H1 (cell line): ENCODE results near the gene NEK2. TPM values are rescaled to one million over a fixed set of nuclear protein-coding genes. Genes with fewer than 3 reads are reported as not detected.

ENCODE experiments used
- CTCF ChIA-PET: fragments of 300-600 bp; sonication (Branson Sonifier 250); formaldehyde crosslinking; loops from one replicate; lab custom pipeline; 2021; ENCODE audit not compliant: partially characterized antibody; lab: Charles Lee
- POLR2A ChIA-PET: fragments of 300-600 bp; sonication (Branson Sonifier 250); formaldehyde crosslinking; loops from one replicate; lab custom pipeline; 2021; ENCODE audit warnings: inconsistent platforms; ENCODE audit not compliant: partially characterized antibody; lab: Charles Lee
- DNase-seq, 2 experiments: peaks; one replicate each; pipeline versions ENCODE4 v3.0.0 to v3.0.0-alpha.2; 2010 to 2022; ENCODE audit warnings: low spot score in 2 of 2, low read depth in 1 of 2, mixed read lengths in 1 of 2
- FAIRE-seq: peaks from 2 replicates; lab custom pipeline; 2011; peaks lifted over from hg19 to GRCh38; lab: Jason Lieb, UNC
- H2AFZ ChIP-seq: 2 replicates; pipeline ENCODE4 v1.8.1; 2012; ENCODE audit warnings: low read length, inconsistent platforms
- H2AK5ac ChIP-seq: 2 replicates; pipeline ENCODE4 v1.6.1; 2013; ENCODE audit warnings: low read depth, low read length
- H2BK120ac ChIP-seq: replicated peaks from 2 replicates; pipeline ENCODE3; 2013; ENCODE audit warnings: low read depth, low read length, inconsistent platforms
- H2BK12ac ChIP-seq: 2 replicates; pipeline ENCODE4 v1.6.1; 2013; ENCODE audit warnings: low read depth, low read length
- H2BK15ac ChIP-seq: 2 replicates; pipeline ENCODE4 v1.6.1; 2013; ENCODE audit warnings: low read length
- H2BK20ac ChIP-seq: 2 replicates; pipeline ENCODE4 v1.6.1; 2013; ENCODE audit warnings: low read length
- H2BK5ac ChIP-seq: 2 replicates; pipeline ENCODE4 v1.6.1; 2013; ENCODE audit warnings: low read depth, low read length
- H3K14ac ChIP-seq: 2 replicates; pipeline ENCODE4 v1.6.1; 2013; ENCODE audit warnings: inconsistent platforms; ENCODE audit not compliant: insufficient read length
- H3K18ac ChIP-seq: 2 replicates; pipeline ENCODE4 v1.6.1; 2013; ENCODE audit warnings: low read length; ENCODE audit errors: extremely low read depth
- H3K23ac ChIP-seq: 2 replicates; pipeline ENCODE4 v1.6.1; 2013; ENCODE audit warnings: inconsistent platforms; ENCODE audit not compliant: insufficient read length
- H3K23me2 ChIP-seq: 2 replicates; pipeline ENCODE4 v1.6.1; 2013; ENCODE audit warnings: low read depth, low read length
- H3K27ac ChIP-seq: 2 replicates; pipeline ENCODE4 v1.6.1; 2011; ENCODE audit warnings: low read depth, low read length, inconsistent platforms
- H3K27me3 ChIP-seq, 4 experiments: replicated peaks in 1 of 4; 1 replicate in 1 of 4; 2 replicates in 3 of 4; pipeline versions ENCODE4 v1.6.1 to v1.8.1; 2011 to 2013; ENCODE audit warnings: low read length in 3 of 4, mild to moderate bottlenecking in 3 of 4, inconsistent platforms in 2 of 4, mixed read lengths in 2 of 4, moderate library complexity in 1 of 4; ENCODE audit not compliant: control insufficient read depth in 3 of 4, insufficient read depth in 3 of 4; ENCODE audit errors: extremely low read depth in 1 of 4
- H3K36me3 ChIP-seq, 4 experiments: 2 replicates each; pipeline versions ENCODE4 v1.6.1 to v1.8.1; 2011 to 2013; ENCODE audit warnings: mild to moderate bottlenecking in 4 of 4, low read length in 3 of 4, moderate library complexity in 2 of 4, control low read depth in 1 of 4, inconsistent platforms in 1 of 4; ENCODE audit not compliant: insufficient read depth in 4 of 4, control insufficient read depth in 2 of 4
- H3K4ac ChIP-seq: replicated peaks from 2 replicates; pipeline ENCODE3; 2013; ENCODE audit warnings: low read length, low read depth, mixed read lengths, inconsistent platforms; ENCODE audit not compliant: insufficient read length
- H3K4me1 ChIP-seq, 4 experiments: replicated peaks in 1 of 4; 1 replicate in 1 of 4; 2 replicates in 3 of 4; pipeline versions ENCODE4 v1.6.1 to v1.8.1; 2011 to 2013; ENCODE audit warnings: low read length in 3 of 4, inconsistent platforms in 2 of 4, mixed read lengths in 1 of 4; ENCODE audit not compliant: insufficient read depth in 4 of 4, control insufficient read depth in 3 of 4
- H3K4me2 ChIP-seq, 2 experiments: 2 replicates each; pipeline versions ENCODE4 v1.6.1 to v1.8.1; 2011 to 2013; ENCODE audit warnings: low read depth in 2 of 2, low read length in 2 of 2, control low read depth in 1 of 2, inconsistent platforms in 1 of 2, mild to moderate bottlenecking in 1 of 2; ENCODE audit not compliant: insufficient read depth in 1 of 2
- H3K4me3 ChIP-seq, 4 experiments: fragments of 200-600, 300-600 bp in 1 of 4; sonication (generic), shearing (Covaris generic), sonication (Bioruptor Twin) in 1 of 4; 2 replicates each; pipeline versions ENCODE4 v1.5.1 to v1.8.1; 2011 to 2016; ENCODE audit warnings: low read length in 4 of 4, low read depth in 3 of 4, control low read depth in 2 of 4, inconsistent platforms in 2 of 4, mild to moderate bottlenecking in 2 of 4, mixed read lengths in 1 of 4, moderate library complexity in 1 of 4; ENCODE audit not compliant: insufficient read depth in 2 of 4; ENCODE audit errors: extremely low read depth in 1 of 4
- H3K56ac ChIP-seq: replicated peaks from 2 replicates; pipeline ENCODE3; 2013; ENCODE audit warnings: low read depth, mild to moderate bottlenecking, mixed read lengths, low read length, inconsistent platforms; ENCODE audit not compliant: insufficient read length
- H3K79me1 ChIP-seq: 2 replicates; pipeline ENCODE4 v1.6.1; 2013; ENCODE audit warnings: low read depth, low read length, control low read depth
- H3K79me2 ChIP-seq, 2 experiments: 2 replicates each; pipeline versions ENCODE4 v1.6.1 to v1.8.1; 2012 to 2013; ENCODE audit warnings: low read length in 2 of 2, mild to moderate bottlenecking in 2 of 2, inconsistent platforms in 1 of 2; ENCODE audit not compliant: insufficient read depth in 2 of 2, control insufficient read depth in 1 of 2
- H3K9ac ChIP-seq, 4 experiments: replicated peaks in 1 of 4; 1 replicate in 1 of 4; 2 replicates in 3 of 4; pipeline versions ENCODE4 v1.6.1 to v1.8.1; 2011 to 2013; ENCODE audit warnings: low read depth in 3 of 4, low read length in 3 of 4, control low read depth in 2 of 4, mild to moderate bottlenecking in 2 of 4, moderate library complexity in 2 of 4, inconsistent platforms in 1 of 4; ENCODE audit errors: extremely low read depth in 1 of 4
- H3K9me3 ChIP-seq, 2 experiments: 2 replicates each; pipeline versions ENCODE4 v1.6.1 to v1.8.1; 2012 to 2013; ENCODE audit warnings: mild to moderate bottlenecking in 2 of 2, moderate library complexity in 2 of 2, control low read depth in 1 of 2, inconsistent platforms in 1 of 2, low read depth in 1 of 2, low read length in 1 of 2, mixed read lengths in 1 of 2; ENCODE audit not compliant: insufficient read depth in 2 of 2
- H4K20me1 ChIP-seq, 2 experiments: replicated peaks in 1 of 2; 2 replicates each; pipeline versions ENCODE3 to v1.8.1; 2011 to 2013; ENCODE audit warnings: inconsistent platforms in 2 of 2, low read length in 2 of 2, mild to moderate bottlenecking in 1 of 2; ENCODE audit not compliant: insufficient read depth in 2 of 2, control insufficient read depth in 1 of 2
- H4K5ac ChIP-seq: 2 replicates; pipeline ENCODE4 v1.6.1; 2013; ENCODE audit warnings: low read length, low read depth, mixed read lengths, inconsistent platforms; ENCODE audit not compliant: insufficient read length
- H4K8ac ChIP-seq: 2 replicates; pipeline ENCODE4 v1.8.0; 2013; ENCODE audit warnings: mild to moderate bottlenecking, moderate library complexity, low read length, inconsistent platforms; ENCODE audit not compliant: insufficient read depth; ENCODE audit errors: extremely low read depth
- H4K91ac ChIP-seq: replicated peaks from 2 replicates; pipeline ENCODE3; 2013; ENCODE audit warnings: low read length, mixed read lengths, inconsistent platforms; ENCODE audit not compliant: insufficient read length
- CHD1 ChIP-seq: IDR thresholded peaks from 2 replicates; pipeline ENCODE4 v1.6.1; 2012; ENCODE audit warnings: low read depth, low read length, improper control_type of control experiment
- E2F6 ChIP-seq: IDR thresholded peaks from 2 replicates; pipeline ENCODE4 v1.6.1; 2012; ENCODE audit warnings: inconsistent platforms
- NRF1 ChIP-seq: IDR thresholded peaks from 2 replicates; pipeline ENCODE4 v1.6.1; 2011; ENCODE audit warnings: mild to moderate bottlenecking, low read depth, low read length, improper control_type of control experiment
- SAP30 ChIP-seq: fragments of 300-600 bp; sonication (generic); IDR thresholded peaks from 2 replicates; pipeline ENCODE4 v1.7.1; 2012; ENCODE audit warnings: low read length, moderate library complexity, mild to moderate bottlenecking, inconsistent platforms; ENCODE audit not compliant: insufficient read depth, insufficient replicate concordance
- WGBS, 2 experiments: shearing (Covaris generic) in 1 of 2; methylation state at CpG; one replicate each; pipeline versions ENCODE4 v1.1.6 to v1.1.7; 2013 to 2015; ENCODE audit warnings: low lambda C conversion rate in 2 of 2, mixed read lengths in 2 of 2, inconsistent platforms in 1 of 2, low coverage in 1 of 2, missing lambda C conversion rate in 1 of 2; ENCODE audit not compliant: insufficient replicate concordance in 2 of 2, insufficient coverage in 1 of 2, insufficient read length in 1 of 2; ENCODE audit errors: extremely low coverage in 1 of 2, missing lambda C conversion rate in 1 of 2; 5-methylcytosine and 5-hydroxymethylcytosine counted together
- polyA plus RNA-seq, 7 experiments: library from polyadenylated mRNA; depleted of rRNA in 3 of 7; stranded (reverse) in 5 of 7; unstranded in 2 of 7; fragments of >200 nt in 5 of 7; fragments of 200-250 nt in 2 of 7; gene quantifications; 1 replicate in 5 of 7; 2 replicates in 1 of 7; 4 replicates in 1 of 7; pipeline versions ENCODE4 v1.2.1 to v1.2.3, GENCODE V29; 2011 to 2013; ENCODE audit warnings: missing spikeins in 2 of 7, mixed read lengths in 2 of 7
- total RNA-seq: library from RNA; stranded (reverse); fragmentation: NEBNext Ultra II Directional; extraction: Animal tissue kit (Norgen Biotek cat#: 25700); gene quantifications from 2 replicates; pipeline ENCODE4 v1.2.1, GENCODE V29; 2021

Gene NEK2
- total and polyA plus RNA-seq, 2 of the 8 experiments (the other 6 are each of a cell fraction or from before 2014, with no cell fraction given), result 8.4 to 22.9 TPM

- Histone ChIP-seq H4K5ac (no peak overlapping the region), H2BK12ac (no peak overlapping the region), H3K36me3 (no peaks in the 10 kb centered on the region), H2AK5ac (no peak overlapping the region), H3K23me2 (no peaks in the 10 kb centered on the region), H2BK120ac (no peak overlapping the region), H3K27me3 (no peaks in the 10 kb centered on the region), H3K4ac (no peak overlapping the region), H4K8ac (no peak overlapping the region), H4K20me1 (no peaks in the 10 kb centered on the region), H3K18ac (no peak overlapping the region), H2AFZ (no peak overlapping the region), H3K4me3 (no peak overlapping the region), H2BK15ac (no peak overlapping the region), H3K27ac (no peak overlapping the region), H3K9me3 (no peaks in the 10 kb centered on the region), H3K79me2 (no peaks in the 10 kb centered on the region), H4K91ac (no peak overlapping the region), H3K23ac (no peak overlapping the region), H2BK20ac (0 out of 2 replicates have a peak overlapping the region, but pooled peaks have one; percentile 48), H3K14ac (no peak overlapping the region), H3K79me1 (no peaks in the 10 kb centered on the region), H3K56ac (no peak overlapping the region), H3K9ac (no peak overlapping the region), H3K4me2 (no peak overlapping the region), H3K4me1 (peaks cover 0 to 4% (median 0%) of the 10 kb centered on the region in 4 experiments; a peak in 3 of 7 replicates), H2BK5ac (no peak overlapping the region)
- DNase-seq (no peak), FAIRE-seq (no peak)
- WGBS, 2 experiments, result 79% methylated on average over 4 of the region's 4 CpGs; no CpG with 5 or more reads in 1 of the 2 experiments
- CTCF ChIA-PET, result interaction anchor here (1.1 to 1.6 kb wide), 4 partner anchors 8 to 136 kb away, joined by 3 to 4 read pairs (median 4); no protein-coding TSS in a partner anchor
- POLR2A ChIA-PET, result no interaction called here
- TF ChIP-seq NRF1 (no peak), CHD1 (no peak), SAP30 (no peak), E2F6 (no peak)
Observed at GRCh38 chr1:211656728-211657127, 18.7 kb downstream of the NEK2 start.
